MM.1S (cell line): ENCODE data around the gene DENND5A.
A peak's percentile ranks its signal among the peaks of the same experiment; 100 is the strongest.

Source experiments
- DNase-seq: peaks from one replicate; pipeline ENCODE4 v3.0.0-alpha.2; 2015
- H2AFZ ChIP-seq: fragments of 300-600 bp; sonication (generic); 2 replicates; pipeline ENCODE4 v1.6.0; 2016; ENCODE audit warnings: antibody characterized with exemption, low read length
- H3F3A ChIP-seq: fragments of 300-600 bp; sonication (generic); 2 replicates; pipeline ENCODE4 v1.6.1; 2016; ENCODE audit warnings: mild to moderate bottlenecking, antibody characterized with exemption, low read length, moderate library complexity, mixed read lengths; ENCODE audit not compliant: insufficient read depth
- H3K27ac ChIP-seq: fragments of 300-600 bp; sonication (generic); 2 replicates; pipeline ENCODE4 v1.5.1; 2016; ENCODE audit warnings: mild to moderate bottlenecking, low read length
- H3K27me3 ChIP-seq: fragments of 300-600 bp; sonication (generic); replicated peaks from 2 replicates; pipeline ENCODE4 v1.6.0; 2016; ENCODE audit warnings: low read length; ENCODE audit not compliant: insufficient read depth
- H3K36me3 ChIP-seq: fragments of 300-600 bp; sonication (generic); replicated peaks from 2 replicates; pipeline ENCODE4 v1.6.1; 2016; ENCODE audit warnings: mild to moderate bottlenecking, low read length, mixed read lengths; ENCODE audit not compliant: insufficient read depth
- H3K4me1 ChIP-seq: fragments of 300-600 bp; sonication (generic); 2 replicates; pipeline ENCODE4 v1.6.1; 2016; ENCODE audit warnings: low read length, mixed read lengths
- H3K4me2 ChIP-seq: fragments of 300-600 bp; sonication (generic); 2 replicates; pipeline ENCODE4 v1.6.0; 2016; ENCODE audit warnings: low read depth, low read length
- H3K4me3 ChIP-seq: fragments of 300-600 bp; sonication (generic); 2 replicates; pipeline ENCODE4 v1.5.1; 2016; ENCODE audit warnings: low read length, mixed read lengths
- H3K79me2 ChIP-seq: fragments of 300-600 bp; sonication (generic); 2 replicates; pipeline ENCODE4 v1.6.1; 2016; ENCODE audit warnings: mixed run types, low read length, mixed read lengths
- H3K9ac ChIP-seq: fragments of 300-600 bp; sonication (generic); 2 replicates; pipeline ENCODE4 v1.6.1; 2016; ENCODE audit warnings: low read length, mixed read lengths
- H3K9me2 ChIP-seq: fragments of 300-600 bp; sonication (generic); replicated peaks from 2 replicates; pipeline ENCODE4 v1.6.1; 2016; ENCODE audit warnings: mild to moderate bottlenecking, low read length, mixed read lengths; ENCODE audit not compliant: insufficient read depth
- H3K9me3 ChIP-seq: fragments of 300-600 bp; sonication (generic); replicated peaks from 2 replicates; pipeline ENCODE4 v1.6.1; 2016; ENCODE audit warnings: mild to moderate bottlenecking, low read length, mixed read lengths; ENCODE audit not compliant: insufficient read depth
- H4K20me1 ChIP-seq: fragments of 300-600 bp; sonication (generic); 2 replicates; pipeline ENCODE4 v1.6.1; 2016; ENCODE audit warnings: mild to moderate bottlenecking, low read length, moderate library complexity, mixed read lengths; ENCODE audit not compliant: insufficient read depth
- EZH2 ChIP-seq: fragments of 300-600 bp; sonication (generic); optimal IDR thresholded peaks from 2 replicates; pipeline ENCODE3; 2017; ENCODE audit warnings: low read depth, mild to moderate bottlenecking, antibody characterized with exemption, low read length, mixed read lengths
- EZH2phosphoT487 ChIP-seq: fragments of 300-600 bp; sonication (generic); IDR thresholded peaks from 2 replicates; pipeline ENCODE4 v1.6.1; 2018; ENCODE audit warnings: antibody characterized with exemption, low read length
- TF ChIP-seq, protein P1 (sequence below): fragments of 300-600 bp; sonication (generic); IDR thresholded peaks from 2 replicates; pipeline ENCODE4 v1.5.1; 2016; ENCODE audit warnings: antibody characterized with exemption, low read length, mixed read lengths

DENND5A gene

DNA sequence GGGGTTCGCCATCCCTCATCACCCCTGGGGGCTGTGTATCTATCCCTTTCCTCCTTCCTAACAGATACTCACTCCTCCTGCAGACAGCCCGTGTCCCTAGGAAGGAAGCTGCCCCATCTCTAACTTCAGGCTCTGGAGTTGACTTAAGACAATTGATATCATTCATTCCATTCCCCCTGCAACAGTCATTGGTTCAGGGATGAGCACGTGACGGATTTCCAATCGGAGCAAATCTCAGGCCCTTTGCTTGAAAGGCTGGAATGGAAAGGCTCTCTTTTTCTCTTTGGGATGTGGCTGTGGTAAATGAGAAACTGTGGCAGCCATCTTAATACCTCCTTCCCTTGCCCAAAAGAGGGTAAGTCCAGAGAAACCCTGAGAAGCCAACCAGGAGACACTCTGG lies 168.7 kb downstream of the DENND5A start:
- H3K36me3 ChIP-seq = no peaks in the 10 kb centered on the region
- no peak for DNase-seq
- H3K79me2 ChIP-seq = no peaks in the 10 kb centered on the region
- no peaks in the 10 kb centered on the region for H3F3A ChIP-seq
- H3K9me2 ChIP-seq = no peaks in the 10 kb centered on the region
- no peaks in the 10 kb centered on the region for H4K20me1 ChIP-seq
- no peak overlapping the region for H3K4me3 ChIP-seq
- H3K4me1 ChIP-seq = no peaks in the 10 kb centered on the region
- no peak overlapping the region for H3K27ac ChIP-seq
- H3K9me3 ChIP-seq = no peaks in the 10 kb centered on the region
- H3K4me2 ChIP-seq = no peak overlapping the region
- TF ChIP-seq, protein P1, sequence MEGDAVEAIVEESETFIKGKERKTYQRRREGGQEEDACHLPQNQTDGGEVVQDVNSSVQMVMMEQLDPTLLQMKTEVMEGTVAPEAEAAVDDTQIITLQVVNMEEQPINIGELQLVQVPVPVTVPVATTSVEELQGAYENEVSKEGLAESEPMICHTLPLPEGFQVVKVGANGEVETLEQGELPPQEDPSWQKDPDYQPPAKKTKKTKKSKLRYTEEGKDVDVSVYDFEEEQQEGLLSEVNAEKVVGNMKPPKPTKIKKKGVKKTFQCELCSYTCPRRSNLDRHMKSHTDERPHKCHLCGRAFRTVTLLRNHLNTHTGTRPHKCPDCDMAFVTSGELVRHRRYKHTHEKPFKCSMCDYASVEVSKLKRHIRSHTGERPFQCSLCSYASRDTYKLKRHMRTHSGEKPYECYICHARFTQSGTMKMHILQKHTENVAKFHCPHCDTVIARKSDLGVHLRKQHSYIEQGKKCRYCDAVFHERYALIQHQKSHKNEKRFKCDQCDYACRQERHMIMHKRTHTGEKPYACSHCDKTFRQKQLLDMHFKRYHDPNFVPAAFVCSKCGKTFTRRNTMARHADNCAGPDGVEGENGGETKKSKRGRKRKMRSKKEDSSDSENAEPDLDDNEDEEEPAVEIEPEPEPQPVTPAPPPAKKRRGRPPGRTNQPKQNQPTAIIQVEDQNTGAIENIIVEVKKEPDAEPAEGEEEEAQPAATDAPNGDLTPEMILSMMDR = no peak
- no peak for TF ChIP-seq EZH2phosphoT487
- TF ChIP-seq EZH2 = no peak
- peaks cover 6% of the 10 kb centered on the region for H3K27me3 ChIP-seq
- H3K9ac ChIP-seq = no peak overlapping the region
- H2AFZ ChIP-seq = no peak overlapping the region

DNA sequence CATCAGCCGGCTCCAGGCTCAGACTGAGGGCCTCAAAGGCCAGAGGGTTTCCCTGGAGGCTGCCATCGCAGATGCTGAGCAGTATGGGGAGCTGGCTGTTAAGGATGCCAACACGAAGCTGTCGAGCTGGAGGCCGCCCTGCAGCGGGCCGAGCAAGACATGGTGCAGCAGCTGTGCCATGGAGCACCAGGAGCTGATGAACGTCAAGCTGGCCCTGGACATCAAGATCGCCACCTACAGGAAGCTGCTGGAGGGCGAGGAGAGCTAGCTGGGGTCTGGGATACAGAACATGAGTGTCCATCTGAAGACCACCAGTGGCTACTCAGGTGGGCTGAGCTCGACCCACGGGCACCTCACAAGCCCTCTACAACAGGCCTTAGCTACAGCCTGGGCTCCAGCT lies 169.7 kb downstream of the DENND5A start:
- H3F3A ChIP-seq = no peaks in the 10 kb centered on the region
- no peaks in the 10 kb centered on the region for H3K9me2 ChIP-seq
- no peak overlapping the region for H3K9ac ChIP-seq
- H3K27ac ChIP-seq = no peak overlapping the region
- no peak for TF ChIP-seq EZH2
- TF ChIP-seq, protein P1 = peak; percentile 28
- TF ChIP-seq EZH2phosphoT487 = no peak
- H3K4me1 ChIP-seq = no peaks in the 10 kb centered on the region
- no peak overlapping the region for H3K4me2 ChIP-seq
- no peak overlapping the region for H2AFZ ChIP-seq
- no peaks in the 10 kb centered on the region for H4K20me1 ChIP-seq
- H3K9me3 ChIP-seq = no peaks in the 10 kb centered on the region
- H3K27me3 ChIP-seq = peaks cover 12% of the 10 kb centered on the region
- no peak overlapping the region for H3K4me3 ChIP-seq
- no peak for DNase-seq
- H3K36me3 ChIP-seq = no peaks in the 10 kb centered on the region
- no peaks in the 10 kb centered on the region for H3K79me2 ChIP-seq

DNA sequence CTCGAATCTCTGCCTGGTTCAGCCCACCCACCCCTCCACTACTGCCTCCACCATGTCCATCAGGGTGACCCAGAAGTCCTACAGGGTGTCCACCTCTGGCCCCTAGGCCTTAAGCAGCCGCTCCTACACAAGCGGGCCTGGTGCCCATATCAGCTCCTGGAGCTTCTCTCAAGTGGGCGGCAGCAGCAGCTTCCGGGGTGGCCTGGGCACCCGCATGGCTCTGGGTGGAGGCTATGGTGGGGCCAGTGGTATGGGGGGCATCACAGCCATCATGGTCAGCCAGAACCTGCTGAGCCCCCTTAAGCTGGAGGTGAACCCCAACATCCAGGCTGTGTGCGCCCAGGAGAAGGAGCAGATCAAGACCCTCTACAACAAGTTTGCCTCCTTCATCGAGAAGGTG lies 170.7 kb downstream of the DENND5A start:
- DNase-seq = no peak
- Histone ChIP-seq H2AFZ (no peak overlapping the region), H3K4me3 (no peak overlapping the region), H3K79me2 (no peaks in the 10 kb centered on the region), H3K4me2 (no peak overlapping the region), H3F3A (no peaks in the 10 kb centered on the region), H3K27me3 (peaks cover 13% of the 10 kb centered on the region), H3K9me3 (no peaks in the 10 kb centered on the region), H3K9me2 (no peaks in the 10 kb centered on the region), H4K20me1 (no peaks in the 10 kb centered on the region), H3K4me1 (no peaks in the 10 kb centered on the region), H3K27ac (no peak overlapping the region), H3K36me3 (no peaks in the 10 kb centered on the region), H3K9ac (no peak overlapping the region)
- TF ChIP-seq EZH2phosphoT487 = no peak
- TF ChIP-seq, protein P1 = no peak
